Measurements from ENCODE around the gene SRSF11. TPM values are rescaled to one million over a fixed set of nuclear protein-coding genes. Genes with fewer than 3 reads are reported as not detected.
"Not testable (repeated sequence)": the region's sequence is repeated elsewhere in the genome, so short reads cannot be mapped to it uniquely, and the experiment has no call there.

The SRSF11 gene
- total and polyA plus RNA-seq, 5 donors from 2014 or later: 83.7 to 332 (median 109) TPM

GRCh38 chr1:70205434-70206118, 15.6 kb upstream of the SRSF11 start, which contains the start of gene LRRC40:
Gene LRRC40 (minus strand): TSS chr1:70205579. CDS start chr1:70205540, 39 bp downstream.
- Histone ChIP-seq H3K4me3 (ENCODE audit: low read depth, low read length) (peak within 1 kb of the TSS; percentile 99), H3K27me3 (ENCODE audit: control insufficient read depth, insufficient read depth, low read length) (no peaks in the 10 kb centered on the region), H3K4me1 (ENCODE audit: control insufficient read depth, insufficient read depth, low read length, poor library complexity, severe bottlenecking) (peaks cover 56% of the 10 kb centered on the region), H3K36me3 (ENCODE audit: control insufficient read depth, insufficient read depth, low read length) (peaks cover 8% of the 10 kb centered on the region), H3K9me3 (ENCODE audit: control insufficient read depth in 2 of 2, low read length in 2 of 2) (no peaks in the 10 kb centered on the region), H3K27ac (ENCODE audit: insufficient read depth, low read length, poor library complexity, severe bottlenecking) (peak within 1 kb of the TSS; percentile 93)
- Mint-ChIP-seq H3K9me3 (no peaks in the 10 kb centered on the region), H3K36me3 (peaks cover 12% of the 10 kb centered on the region), H3K27ac (peak within 1 kb of the TSS; percentile 99 to 100 (median 99)), H3K4me3 (peak within 1 kb of the TSS; percentile 97 to 99 (median 98)), H3K4me1 (peaks cover 42 to 90% (median 66%) of the 10 kb centered on the region in 4 donors), H3K27me3 (no peaks in the 10 kb centered on the region)
- peak; percentile 92 to 97 (median 96) for DNase-seq
- ATAC-seq (ENCODE audit: low read depth in 2 of 2): peak; percentile 97 to 98

DNA sequence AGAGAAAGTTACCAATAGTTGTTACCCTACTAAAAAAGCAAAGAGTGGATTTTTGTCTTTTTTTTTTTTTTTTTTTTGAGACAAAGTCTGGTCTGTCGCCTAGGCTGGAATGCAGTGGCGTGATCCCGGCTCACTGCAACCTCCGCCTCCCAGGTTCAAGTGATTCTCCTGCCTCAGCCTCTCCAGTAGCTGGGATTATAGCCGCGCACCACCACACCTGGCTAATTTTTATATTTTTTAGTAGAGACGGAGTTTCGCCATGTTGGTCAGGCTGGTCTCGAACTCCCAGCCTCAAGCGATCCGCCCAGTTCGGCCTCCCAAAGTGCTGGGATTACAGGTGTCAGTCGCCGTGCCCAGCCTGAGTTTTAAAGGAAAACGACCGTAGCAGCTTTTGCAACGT, 14.3 kb upstream of the SRSF11 start:
- not testable (repeated sequence) for H3K9me3 Mint-ChIP-seq; H3K27me3 Mint-ChIP-seq; H3K27me3 ChIP-seq (ENCODE audit: control insufficient read depth, insufficient read depth, low read length); DNase-seq; ATAC-seq (ENCODE audit: low read depth in 2 of 2); H3K36me3 ChIP-seq (ENCODE audit: control insufficient read depth, insufficient read depth, low read length); H3K9me3 ChIP-seq (ENCODE audit: control insufficient read depth in 2 of 2, low read length in 2 of 2)
- peak overlapping the region in 2 of 3 donors; percentile 99 to 100 for H3K27ac Mint-ChIP-seq
- peak overlapping the region; percentile 99 for H3K4me3 ChIP-seq (ENCODE audit: low read depth, low read length)
- H3K4me1 Mint-ChIP-seq: peaks cover 40 to 95% (median 69%) of the 10 kb centered on the region in 4 donors
- H3K27ac ChIP-seq (ENCODE audit: insufficient read depth, low read length, poor library complexity, severe bottlenecking): peak overlapping the region; percentile 93
- peaks cover 60% of the 10 kb centered on the region for H3K4me1 ChIP-seq (ENCODE audit: control insufficient read depth, insufficient read depth, low read length, poor library complexity, severe bottlenecking)
- peaks cover 15% of the 10 kb centered on the region for H3K36me3 Mint-ChIP-seq
- peak overlapping the region; percentile 97 to 99 (median 98) for H3K4me3 Mint-ChIP-seq

DNA sequence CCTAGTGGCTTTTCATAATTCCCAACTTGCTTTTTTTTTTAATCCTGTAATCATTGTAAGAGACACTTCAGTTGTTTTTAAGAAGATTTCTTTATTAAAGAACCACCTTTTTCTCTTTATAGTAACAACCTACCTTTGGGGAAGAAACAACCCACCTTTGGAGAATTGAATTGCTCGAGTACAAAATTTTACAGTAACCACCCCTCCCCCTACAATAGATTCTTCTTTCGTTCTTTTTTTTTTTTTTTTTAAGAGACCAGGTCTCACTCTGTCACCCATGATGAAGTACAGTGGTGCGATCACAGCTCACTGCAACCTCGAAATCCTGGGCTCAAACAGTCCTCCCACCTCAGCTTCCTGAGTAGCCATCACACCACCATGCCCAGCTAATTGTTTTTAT, 13.7 kb upstream of the SRSF11 start:
- peaks cover 35 to 93% (median 66%) of the 10 kb centered on the region in 4 donors for H3K4me1 Mint-ChIP-seq
- peak overlapping the region; percentile 5 for H3K27ac ChIP-seq (ENCODE audit: insufficient read depth, low read length, poor library complexity, severe bottlenecking)
- H3K36me3 Mint-ChIP-seq: peaks cover 15% of the 10 kb centered on the region

GRCh38 chr1:70208292-70208691, 12.9 kb upstream of the SRSF11 start:
- no peak for DNase-seq
- Histone ChIP-seq H3K9me3 (ENCODE audit: control insufficient read depth in 2 of 2, low read length in 2 of 2) (no peaks in the 10 kb centered on the region), H3K27me3 (ENCODE audit: control insufficient read depth, insufficient read depth, low read length) (no peaks in the 10 kb centered on the region), H3K4me3 (ENCODE audit: low read depth, low read length) (no peak overlapping the region), H3K4me1 (ENCODE audit: control insufficient read depth, insufficient read depth, low read length, poor library complexity, severe bottlenecking) (peaks cover 61% of the 10 kb centered on the region), H3K27ac (ENCODE audit: insufficient read depth, low read length, poor library complexity, severe bottlenecking) (no peak overlapping the region), H3K36me3 (ENCODE audit: control insufficient read depth, insufficient read depth, low read length) (peaks cover 14% of the 10 kb centered on the region)
- Mint-ChIP-seq H3K4me3 (peak overlapping the region; percentile 29 to 81 (median 66)), H3K27ac (peak overlapping the region in 1 of 3 donors; percentile 11), H3K9me3 (no peaks in the 10 kb centered on the region), H3K36me3 (peaks cover 18% of the 10 kb centered on the region), H3K4me1 (peaks cover 33 to 89% (median 65%) of the 10 kb centered on the region in 4 donors), H3K27me3 (no peaks in the 10 kb centered on the region)
- no peak for ATAC-seq (ENCODE audit: low read depth in 2 of 2)

More for the DNA sequence above, 13.7 kb upstream of the SRSF11 start:
- Histone ChIP-seq H3K9me3 (ENCODE audit: control insufficient read depth in 2 of 2, low read length in 2 of 2) (no peaks in the 10 kb centered on the region), H3K36me3 (ENCODE audit: control insufficient read depth, insufficient read depth, low read length) (peaks cover 10% of the 10 kb centered on the region), H3K4me3 (ENCODE audit: low read depth, low read length) (peak overlapping the region; percentile 41), H3K27me3 (ENCODE audit: control insufficient read depth, insufficient read depth, low read length) (no peaks in the 10 kb centered on the region), H3K4me1 (ENCODE audit: control insufficient read depth, insufficient read depth, low read length, poor library complexity, severe bottlenecking) (peaks cover 64% of the 10 kb centered on the region)
- no peak for DNase-seq
- Mint-ChIP-seq H3K9me3 (no peaks in the 10 kb centered on the region), H3K27me3 (no peaks in the 10 kb centered on the region), H3K4me3 (peak overlapping the region; percentile 81 to 99 (median 98)), H3K27ac (peak overlapping the region; percentile 54 to 100 (median 60))
- ATAC-seq (ENCODE audit: low read depth in 2 of 2): no peak

- Histone ChIP-seq H3K36me3 (ENCODE audit: control insufficient read depth, insufficient read depth, low read length) (peaks cover 22% of the 10 kb centered on the region), H3K4me1 (ENCODE audit: control insufficient read depth, insufficient read depth, low read length, poor library complexity, severe bottlenecking) (peaks cover 48% of the 10 kb centered on the region), H3K27ac (ENCODE audit: insufficient read depth, low read length, poor library complexity, severe bottlenecking) (peak overlapping the region; percentile 23), H3K9me3 (ENCODE audit: control insufficient read depth in 2 of 2, low read length in 2 of 2) (no peaks in the 10 kb centered on the region), H3K4me3 (ENCODE audit: low read depth, low read length) (no peak overlapping the region), H3K27me3 (ENCODE audit: control insufficient read depth, insufficient read depth, low read length) (no peaks in the 10 kb centered on the region)
- Mint-ChIP-seq H3K4me3 (peak overlapping the region in 2 of 4 donors; percentile 15), H3K36me3 (peaks cover 24% of the 10 kb centered on the region), H3K27me3 (no peaks in the 10 kb centered on the region), H3K9me3 (no peaks in the 10 kb centered on the region), H3K27ac (no peak overlapping the region), H3K4me1 (peaks cover 13 to 67% (median 47%) of the 10 kb centered on the region in 4 donors)
- ATAC-seq (ENCODE audit: low read depth in 2 of 2) (no peak), DNase-seq (no peak)
Measured at GRCh38 chr1:70210820-70211219, 10.4 kb upstream of the SRSF11 start.

GRCh38 chr1:70211541-70211940, 9.6 kb upstream of the SRSF11 start:
- H3K4me3 ChIP-seq (ENCODE audit: low read depth, low read length): no peak overlapping the region
- H3K36me3 ChIP-seq (ENCODE audit: control insufficient read depth, insufficient read depth, low read length): peaks cover 28% of the 10 kb centered on the region
- Mint-ChIP-seq H3K4me3 (peak overlapping the region in 3 of 4 donors; percentile 27 to 68 (median 65)), H3K9me3 (no peaks in the 10 kb centered on the region), H3K36me3 (peaks cover 24% of the 10 kb centered on the region), H3K4me1 (peaks cover 10 to 62% (median 44%) of the 10 kb centered on the region in 4 donors), H3K27ac (no peak overlapping the region), H3K27me3 (no peaks in the 10 kb centered on the region)
- H3K27me3 ChIP-seq (ENCODE audit: control insufficient read depth, insufficient read depth, low read length): no peaks in the 10 kb centered on the region
- no peak overlapping the region for H3K27ac ChIP-seq (ENCODE audit: insufficient read depth, low read length, poor library complexity, severe bottlenecking)
- DNase-seq (no peak), ATAC-seq (ENCODE audit: low read depth in 2 of 2) (no peak)
- peaks cover 41% of the 10 kb centered on the region for H3K4me1 ChIP-seq (ENCODE audit: control insufficient read depth, insufficient read depth, low read length, poor library complexity, severe bottlenecking)
- H3K9me3 ChIP-seq (ENCODE audit: control insufficient read depth in 2 of 2, low read length in 2 of 2): no peaks in the 10 kb centered on the region

DNA sequence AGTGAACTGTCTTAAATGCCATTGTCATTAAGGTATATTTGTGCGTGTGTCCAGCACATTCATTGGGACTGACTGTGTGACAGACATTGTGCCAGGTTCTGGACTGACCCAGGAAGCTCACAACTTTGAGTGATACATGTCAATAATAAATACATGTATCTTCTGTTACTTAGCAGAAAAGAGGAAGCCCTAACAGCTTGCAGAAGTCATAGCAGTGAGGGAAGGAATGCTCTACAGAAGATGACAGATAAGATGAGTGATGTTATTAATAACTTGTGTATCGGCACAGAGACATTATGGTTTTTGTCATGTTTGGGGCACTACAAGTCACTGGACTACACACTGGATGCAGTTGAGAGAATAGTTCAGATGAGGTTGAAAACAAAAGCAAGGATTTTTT, 1.2 kb upstream of the SRSF11 start:
- no peak for DNase-seq
- no peak for ATAC-seq (ENCODE audit: low read depth in 2 of 2)
- Mint-ChIP-seq H3K36me3 (peaks cover 25% of the 10 kb centered on the region), H3K27ac (peak overlapping the region; percentile 24 to 94 (median 79)), H3K27me3 (peaks cover 8% of the 10 kb centered on the region), H3K4me1 (peaks cover 40 to 62% (median 48%) of the 10 kb centered on the region in 4 donors), H3K9me3 (peaks cover 0 to 1% (median 0%) of the 10 kb centered on the region in 7 donors), H3K4me3 (peak overlapping the region in 3 of 4 donors; percentile 50 to 98 (median 52))
- peaks cover 36% of the 10 kb centered on the region for H3K36me3 ChIP-seq (ENCODE audit: control insufficient read depth, insufficient read depth, low read length)
- no peak overlapping the region for H3K4me3 ChIP-seq (ENCODE audit: low read depth, low read length)
- H3K27ac ChIP-seq (ENCODE audit: insufficient read depth, low read length, poor library complexity, severe bottlenecking): peak overlapping the region; percentile 97
- no peaks in the 10 kb centered on the region for H3K9me3 ChIP-seq (ENCODE audit: control insufficient read depth in 2 of 2, low read length in 2 of 2)
- H3K27me3 ChIP-seq (ENCODE audit: control insufficient read depth, insufficient read depth, low read length): no peaks in the 10 kb centered on the region
- peaks cover 39% of the 10 kb centered on the region for H3K4me1 ChIP-seq (ENCODE audit: control insufficient read depth, insufficient read depth, low read length, poor library complexity, severe bottlenecking)

Measured in CD4-positive, CD25-positive, alpha-beta regulatory T cell (primary cell).